Activated B cell treated with CpG ODN at 0.5 μM for 24 hours (primary cell): ENCODE results near the gene SAMD14. TPM values are rescaled to one million over a fixed set of nuclear protein-coding genes. Genes with fewer than 3 reads are reported as not detected.

Source experiments
- ATAC-seq: fragments of 200-7000 bp; cut with Tn5 transposase; one replicate; pipeline ENCODE4 v1.10.0; 2021; ENCODE audit warnings: low read depth, mild to moderate bottlenecking, moderate library complexity
- CTCF ChIA-PET: fragments of 350-600 bp; sonication (Branson Sonifier 250); formaldehyde crosslinking; loops from one replicate; lab custom pipeline; 2021; ENCODE audit warnings: antibody characterized with exemption; lab: Charles Lee
- POLR2A ChIA-PET: fragments of 350-600 bp; sonication (Branson Sonifier 250); formaldehyde crosslinking; loops from one replicate; lab custom pipeline; 2021; ENCODE audit warnings: antibody characterized with exemption; lab: Charles Lee
- DNase-seq: peaks from one replicate; pipeline ENCODE4 v3.0.0; 2022
- H3K27ac Mint-ChIP-seq: one replicate; pipeline ENCODE4 v1.8.0; 2020; ENCODE audit warnings: mixed read lengths
- H3K27me3 Mint-ChIP-seq: one replicate; pipeline ENCODE4 v1.8.0; 2021; ENCODE audit warnings: mixed read lengths
- H3K36me3 Mint-ChIP-seq: one replicate; pipeline ENCODE4 v1.8.0; 2021; ENCODE audit warnings: low read depth, mixed read lengths
- H3K4me1 Mint-ChIP-seq: one replicate; pipeline ENCODE4 v1.8.0; 2021; ENCODE audit warnings: mixed read lengths
- H3K4me3 Mint-ChIP-seq: one replicate; pipeline ENCODE4 v1.8.0; 2020; ENCODE audit warnings: mild to moderate bottlenecking, mixed read lengths
- H3K9me3 Mint-ChIP-seq: one replicate; pipeline ENCODE4 v1.8.0; 2020; ENCODE audit warnings: mixed read lengths
- intact Hi-C: fragments of 100-400 bp; cut with micrococcal nuclease; formaldehyde crosslinking; loops from one replicate; pipeline ENCODE4 v1.15.1; 2024
- total RNA-seq: library from RNA; stranded (reverse); gene quantifications from 2 replicates; pipeline ENCODE4 v1.2.3, GENCODE V29; 2022
- TF ChIP-seq, protein P1 (sequence below): fragments of 200-600 bp; IDR thresholded peaks from one replicate; pipeline ENCODE4 v1.8.0; 2022; ENCODE audit warnings: antibody characterized with exemption, mild to moderate bottlenecking

Gene SAMD14
- total RNA-seq, 1 donor from 2014 or later: 4.7 TPM

DNA sequence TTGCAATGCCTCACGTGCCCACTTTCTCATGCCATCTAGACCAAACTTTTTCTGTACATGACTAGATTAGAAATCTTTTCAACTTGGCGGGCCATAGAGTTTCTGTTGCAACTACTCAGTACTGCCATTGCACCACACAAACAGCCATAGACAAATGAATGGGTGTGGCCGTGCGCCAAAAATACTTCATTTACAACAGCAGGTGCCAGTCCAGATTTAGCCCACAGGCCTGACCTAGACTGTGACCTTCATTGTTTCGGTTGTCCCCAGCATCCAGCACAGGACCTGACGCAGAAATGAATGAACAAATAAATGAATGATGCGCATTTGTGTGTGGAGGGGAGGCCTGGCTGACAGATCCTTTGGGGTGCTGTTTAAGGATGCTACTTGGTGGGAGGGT lies 49.1 kb downstream of the SAMD14 start:
- DNase-seq: no peak
- peaks cover 24% of the 10 kb centered on the region for H3K4me1 Mint-ChIP-seq
- H3K27me3 Mint-ChIP-seq: no peaks in the 10 kb centered on the region
- H3K27ac Mint-ChIP-seq: peak overlapping the region; percentile 1
- no peaks in the 10 kb centered on the region for H3K9me3 Mint-ChIP-seq
- H3K36me3 Mint-ChIP-seq: no peaks in the 10 kb centered on the region
- no peak overlapping the region for H3K4me3 Mint-ChIP-seq
- CTCF ChIA-PET: interaction anchor here (2.1 kb wide), 1 partner anchor 13 kb away, joined by 8 read pairs; no protein-coding TSS in a partner anchor
- POLR2A ChIA-PET: no interaction called here
- intact Hi-C loops: no loop called here
- TF ChIP-seq, protein P1, sequence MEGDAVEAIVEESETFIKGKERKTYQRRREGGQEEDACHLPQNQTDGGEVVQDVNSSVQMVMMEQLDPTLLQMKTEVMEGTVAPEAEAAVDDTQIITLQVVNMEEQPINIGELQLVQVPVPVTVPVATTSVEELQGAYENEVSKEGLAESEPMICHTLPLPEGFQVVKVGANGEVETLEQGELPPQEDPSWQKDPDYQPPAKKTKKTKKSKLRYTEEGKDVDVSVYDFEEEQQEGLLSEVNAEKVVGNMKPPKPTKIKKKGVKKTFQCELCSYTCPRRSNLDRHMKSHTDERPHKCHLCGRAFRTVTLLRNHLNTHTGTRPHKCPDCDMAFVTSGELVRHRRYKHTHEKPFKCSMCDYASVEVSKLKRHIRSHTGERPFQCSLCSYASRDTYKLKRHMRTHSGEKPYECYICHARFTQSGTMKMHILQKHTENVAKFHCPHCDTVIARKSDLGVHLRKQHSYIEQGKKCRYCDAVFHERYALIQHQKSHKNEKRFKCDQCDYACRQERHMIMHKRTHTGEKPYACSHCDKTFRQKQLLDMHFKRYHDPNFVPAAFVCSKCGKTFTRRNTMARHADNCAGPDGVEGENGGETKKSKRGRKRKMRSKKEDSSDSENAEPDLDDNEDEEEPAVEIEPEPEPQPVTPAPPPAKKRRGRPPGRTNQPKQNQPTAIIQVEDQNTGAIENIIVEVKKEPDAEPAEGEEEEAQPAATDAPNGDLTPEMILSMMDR: no peak
- ATAC-seq: peak; percentile 34

DNA sequence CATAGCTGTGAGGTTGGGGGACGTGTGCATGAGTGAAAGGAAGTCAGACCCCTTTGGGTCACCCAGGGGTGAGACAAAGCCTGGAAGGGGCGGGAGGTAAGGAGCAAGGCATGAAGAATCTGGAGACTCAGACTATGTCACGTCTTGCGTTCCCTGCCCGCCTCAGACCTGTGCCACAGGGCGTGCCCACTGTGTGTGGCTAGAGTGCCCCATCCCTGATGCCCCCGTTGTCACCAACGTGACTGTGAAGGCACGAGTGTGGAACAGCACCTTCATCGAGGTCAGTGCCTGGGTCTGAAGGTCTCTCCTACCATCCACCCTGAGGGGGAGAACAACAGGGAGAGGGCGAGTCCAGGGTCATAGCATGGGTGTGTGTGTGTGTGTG lies 49.9 kb downstream of the SAMD14 start:
- Mint-ChIP-seq H3K4me3 (no peak overlapping the region), H3K27ac (no peak overlapping the region), H3K9me3 (no peaks in the 10 kb centered on the region), H3K4me1 (peaks cover 24% of the 10 kb centered on the region), H3K27me3 (no peaks in the 10 kb centered on the region), H3K36me3 (no peaks in the 10 kb centered on the region)
- DNase-seq (no peak), ATAC-seq (no peak)
- TF ChIP-seq, protein P1: no peak
- intact Hi-C loops: no loop called here
- ChIA-PET POLR2A (interaction anchor here (0.5 kb wide), 1 partner anchor 340 kb away, joined by 4 read pairs; no protein-coding TSS in a partner anchor), CTCF (interaction anchor here (0.9 to 1.3 kb wide), 2 partner anchors 20 to 54 kb away, joined by 3 to 4 read pairs; no protein-coding TSS in a partner anchor)

DNA sequence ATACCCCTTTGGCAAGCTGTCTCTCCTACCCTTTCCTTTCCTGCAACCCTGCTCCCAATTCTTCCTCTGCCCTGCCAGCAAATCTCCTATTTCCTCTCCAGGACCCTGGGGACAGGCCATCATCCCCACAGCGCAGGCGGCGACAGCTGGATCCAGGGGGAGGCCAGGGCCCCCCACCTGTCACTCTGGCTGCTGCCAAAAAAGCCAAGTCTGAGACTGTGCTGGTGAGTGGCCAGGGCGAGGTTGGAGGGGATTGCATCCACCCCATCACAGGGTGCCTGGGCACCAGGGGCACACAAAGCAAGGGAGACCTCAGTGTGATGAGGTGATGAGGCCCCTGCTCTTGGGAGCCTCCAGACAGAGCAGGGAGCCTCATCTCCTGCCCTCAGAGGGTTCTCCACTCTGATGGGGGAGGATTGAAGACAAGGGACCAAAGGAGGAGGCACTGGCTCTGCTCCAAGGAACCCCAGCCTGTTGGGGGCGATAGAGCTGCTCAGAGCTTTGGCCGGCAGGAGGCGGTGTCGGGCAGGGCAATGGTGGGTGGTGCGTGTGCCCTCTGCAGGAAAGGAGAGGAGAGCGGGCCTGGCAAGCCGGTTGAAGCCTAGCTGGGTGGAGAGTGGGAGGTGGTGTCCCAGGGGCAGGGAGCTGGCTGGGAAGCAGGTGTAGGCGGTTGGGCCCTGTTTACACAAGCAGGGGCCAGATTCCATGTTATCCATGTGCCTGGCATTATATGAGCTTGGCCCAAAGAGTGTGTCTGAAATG lies 50.4 kb downstream of the SAMD14 start:
- peak; percentile 56 for ATAC-seq
- Mint-ChIP-seq H3K27ac (no peak overlapping the region), H3K4me1 (peaks cover 24% of the 10 kb centered on the region), H3K4me3 (no peak overlapping the region), H3K9me3 (no peaks in the 10 kb centered on the region), H3K36me3 (peaks cover 1% of the 10 kb centered on the region), H3K27me3 (no peaks in the 10 kb centered on the region)
- ChIA-PET CTCF (interaction anchor here (0.9 to 1.3 kb wide), 2 partner anchors 19 to 54 kb away, joined by 3 to 4 read pairs; no protein-coding TSS in a partner anchor), POLR2A (interaction anchor here (0.5 kb wide), 1 partner anchor 340 kb away, joined by 4 read pairs; no protein-coding TSS in a partner anchor)
- intact Hi-C loops: no loop called here
- DNase-seq: no peak
- TF ChIP-seq, protein P1: no peak

DNA sequence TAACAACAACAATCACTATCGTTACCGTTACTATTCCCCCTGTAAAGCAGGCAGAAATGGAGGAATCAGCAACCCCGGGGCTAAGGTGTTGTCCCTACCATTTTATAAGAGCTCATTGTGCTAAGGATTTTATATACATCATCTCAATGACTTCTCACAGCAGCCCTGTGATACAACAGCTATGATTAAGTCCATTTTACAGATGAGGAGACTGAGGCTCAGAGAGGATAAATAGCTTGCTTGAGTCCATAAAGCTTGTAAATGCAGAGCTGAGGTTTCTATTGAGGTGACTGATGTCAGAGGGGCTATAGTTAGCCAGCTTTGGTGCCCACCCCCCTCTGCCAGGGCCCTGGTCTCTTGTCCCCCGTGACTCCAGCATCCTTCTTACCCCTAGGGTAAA lies 51.5 kb downstream of the SAMD14 start:
- Mint-ChIP-seq H3K9me3 (no peaks in the 10 kb centered on the region), H3K36me3 (peaks cover 5% of the 10 kb centered on the region), H3K27me3 (no peaks in the 10 kb centered on the region), H3K4me3 (no peak overlapping the region), H3K27ac (no peak overlapping the region), H3K4me1 (peaks cover 24% of the 10 kb centered on the region)
- intact Hi-C loops: no loop called here
- TF ChIP-seq, protein P1: no peak
- ChIA-PET CTCF (interaction anchor here (1.4 to 2.3 kb wide), 2 partner anchors 9 to 16 kb away, joined by 4 to 12 read pairs; no protein-coding TSS in a partner anchor), POLR2A (no interaction called here)
- ATAC-seq: no peak
- no peak for DNase-seq

DNA sequence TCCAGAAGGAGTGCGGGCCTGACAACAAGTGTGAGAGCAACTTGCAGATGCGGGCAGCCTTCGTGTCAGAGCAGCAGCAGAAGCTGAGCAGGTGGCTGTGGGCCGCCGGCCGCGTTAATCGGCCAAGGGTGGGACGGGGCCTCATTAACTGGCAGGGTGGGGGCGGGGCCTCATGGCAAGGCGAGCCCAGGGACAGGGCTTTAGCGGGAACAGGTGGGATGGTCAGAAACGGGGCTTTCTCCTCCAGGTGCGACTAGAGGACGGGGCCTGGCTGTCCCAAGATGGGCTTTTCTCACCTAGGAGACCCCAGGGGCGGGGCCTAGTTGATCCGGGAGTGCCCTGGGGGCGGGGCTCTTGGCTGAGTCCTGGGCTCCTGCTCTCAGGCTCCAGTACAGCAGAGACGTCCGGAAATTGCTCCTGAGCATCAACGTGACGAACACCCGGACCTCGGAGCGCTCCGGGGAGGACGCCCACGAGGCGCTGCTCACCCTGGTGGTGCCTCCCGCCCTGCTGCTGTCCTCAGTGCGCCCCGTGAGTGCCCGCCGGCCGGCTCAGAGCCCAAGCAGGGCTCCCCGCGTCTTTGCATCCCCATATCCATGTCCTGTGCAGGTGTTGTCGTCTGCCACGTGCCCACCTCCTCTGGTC lies 53.2 kb downstream of the SAMD14 start:
- Mint-ChIP-seq H3K27me3 (no peaks in the 10 kb centered on the region), H3K27ac (no peak overlapping the region), H3K9me3 (no peaks in the 10 kb centered on the region), H3K36me3 (peaks cover 7% of the 10 kb centered on the region), H3K4me1 (peaks cover 24% of the 10 kb centered on the region), H3K4me3 (no peak overlapping the region)
- intact Hi-C loops: no loop called here
- ATAC-seq: no peak
- DNase-seq: no peak
- POLR2A ChIA-PET: no interaction called here
- TF ChIP-seq, protein P1: no peak
- CTCF ChIA-PET: interaction anchor here (2.3 kb wide), 1 partner anchor 11 kb away, joined by 12 read pairs; no protein-coding TSS in a partner anchor
